ENCODE measurements around the gene ITGB1BP1. TPM values are rescaled to one million over a fixed set of nuclear protein-coding genes. Genes with fewer than 3 reads are reported as not detected.

The ITGB1BP1 gene
- total RNA-seq, 5 donors from 2014 or later (not counting 1 experiment from before 2014, with no cell fraction given), result 46.5 to 76.7 (median 69.0) TPM

DNA sequence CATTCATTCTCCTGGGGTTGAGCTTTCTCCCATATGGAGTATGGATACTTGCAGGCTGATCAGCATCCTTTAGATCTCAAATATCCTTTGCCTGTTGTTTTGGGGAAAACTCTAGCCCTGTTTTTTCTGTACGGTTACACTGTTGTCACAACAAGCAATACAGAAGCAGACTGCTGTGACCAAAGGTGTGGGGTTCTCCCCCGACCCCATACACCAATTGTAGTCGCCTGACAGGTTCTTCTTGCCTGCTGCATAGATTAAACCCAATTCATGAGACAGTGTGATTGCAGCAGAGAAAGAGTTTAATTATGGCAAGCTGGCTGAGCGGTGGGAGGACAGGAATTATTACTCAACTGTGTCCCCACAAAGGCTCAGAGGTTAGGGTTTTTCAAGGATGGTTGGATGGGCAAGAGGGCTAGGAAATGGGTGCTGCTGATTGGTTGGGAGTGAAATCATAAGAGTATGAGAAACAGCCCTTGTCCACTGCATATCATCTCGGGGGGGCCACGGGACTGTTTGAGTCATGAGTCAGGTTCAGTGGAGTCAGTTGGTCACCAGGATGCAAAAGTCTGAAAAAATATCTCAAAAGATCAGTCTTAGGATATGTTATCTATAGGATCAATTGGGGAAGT, 40.6 kb downstream of the ITGB1BP1 start:
- Histone ChIP-seq H3K36me3 (ENCODE audit: control insufficient read depth in 2 of 2, extremely low read depth in 1 of 2, insufficient read depth in 1 of 2, low read length in 1 of 2) (no peaks in the 10 kb centered on the region), H3K4me3 (ENCODE audit: control insufficient read depth in 1 of 2, extremely low read depth in 1 of 2, low read length in 1 of 2) (no peak overlapping the region), H3K9me3 (no peaks in the 10 kb centered on the region), H3K27me3 (replicated peaks in 1 of 2; ENCODE audit: control insufficient read depth in 2 of 2, extremely low read depth in 1 of 2, insufficient read depth in 2 of 2, low read length in 1 of 2) (peaks cover 0 to 7% of the 10 kb centered on the region in 2 experiments), H3K4me1 (ENCODE audit: control insufficient read depth in 1 of 2, extremely low read depth in 1 of 2, insufficient read depth in 2 of 2, low read length in 2 of 2) (no peaks in the 10 kb centered on the region), H3K27ac (ENCODE audit: low read length) (no peak overlapping the region)
- CTCF ChIA-PET, result no interaction called here
- Mint-ChIP-seq H3K9me3 (no peaks in the 10 kb centered on the region), H3K4me1 (no peaks in the 10 kb centered on the region), H3K36me3 (no peaks in the 10 kb centered on the region), H3K27ac (no peak overlapping the region), H3K4me3 (no peak overlapping the region), H3K27me3 (peaks cover 0 to 5% of the 10 kb centered on the region in 2 donors)
- no peak for DNase-seq
- POLR2A ChIA-PET, result no interaction called here
- no peak for ATAC-seq (replicated peaks in 1 of 4)
- WGBS (ENCODE audit: insufficient coverage), result 93% methylated on average over 3 of the region's 6 CpGs

DNA sequence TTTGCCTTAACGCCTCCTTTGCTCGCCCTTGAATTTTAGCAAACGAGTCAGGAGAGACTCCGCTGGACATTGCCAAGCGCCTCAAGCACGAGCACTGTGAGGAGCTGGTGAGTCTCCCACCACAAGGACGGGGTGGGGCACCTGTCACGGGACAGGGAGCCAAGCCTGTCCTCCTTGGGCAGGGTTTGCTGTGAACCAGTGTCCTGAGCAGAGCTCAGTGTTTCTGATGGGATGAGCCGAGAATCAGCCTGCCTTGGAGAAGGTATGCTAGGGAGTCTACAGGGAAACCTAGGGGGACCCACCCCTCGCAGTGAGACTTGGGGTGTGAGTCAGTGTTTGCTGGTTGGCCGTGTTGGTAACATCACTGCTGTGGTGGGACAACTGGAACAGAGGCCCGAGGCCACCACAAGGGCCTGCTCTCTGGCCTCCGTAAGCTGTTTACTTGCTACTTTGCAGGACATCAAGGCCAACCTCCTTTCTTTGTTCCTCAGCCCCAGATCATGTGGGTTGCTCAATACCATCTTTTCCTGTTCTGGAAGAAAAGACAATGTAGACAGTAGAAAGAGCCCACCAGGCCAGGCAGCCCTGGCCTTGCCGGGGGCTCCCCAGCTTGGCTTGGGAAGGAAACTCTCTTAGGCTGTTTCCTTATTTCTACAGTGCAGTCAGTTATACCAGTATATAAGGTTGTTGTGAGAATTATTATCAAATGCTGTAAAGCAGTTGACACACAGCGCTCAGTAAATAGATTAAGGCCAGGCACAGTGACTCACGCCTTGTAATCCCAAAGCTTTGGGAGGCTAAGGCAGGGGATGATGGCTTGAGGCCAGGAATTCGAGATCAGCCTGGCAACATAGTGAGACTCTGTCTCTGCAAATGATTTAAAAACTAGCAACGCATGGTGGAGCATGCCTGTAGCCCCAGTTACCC, 42.4 kb downstream of the ITGB1BP1 start:
- DNase-seq, result no peak
- Histone ChIP-seq H3K4me1 (ENCODE audit: control insufficient read depth in 1 of 2, extremely low read depth in 1 of 2, insufficient read depth in 2 of 2, low read length in 2 of 2) (no peaks in the 10 kb centered on the region), H3K27me3 (replicated peaks in 1 of 2; ENCODE audit: control insufficient read depth in 2 of 2, extremely low read depth in 1 of 2, insufficient read depth in 2 of 2, low read length in 1 of 2) (peaks cover 0 to 7% of the 10 kb centered on the region in 2 experiments), H3K4me3 (ENCODE audit: control insufficient read depth in 1 of 2, extremely low read depth in 1 of 2, low read length in 1 of 2) (no peak overlapping the region), H3K27ac (ENCODE audit: low read length) (no peak overlapping the region), H3K9me3 (no peaks in the 10 kb centered on the region), H3K36me3 (ENCODE audit: control insufficient read depth in 2 of 2, extremely low read depth in 1 of 2, insufficient read depth in 1 of 2, low read length in 1 of 2) (no peaks in the 10 kb centered on the region)
- H3K4me3 Mint-ChIP-seq, result no peak overlapping the region
- no peaks in the 10 kb centered on the region for H3K36me3 Mint-ChIP-seq
- H3K27ac Mint-ChIP-seq, result no peak overlapping the region
- H3K9me3 Mint-ChIP-seq, result no peaks in the 10 kb centered on the region
- ATAC-seq (replicated peaks in 1 of 4), result no peak
- peaks cover 5 to 7% of the 10 kb centered on the region in 2 donors for H3K27me3 Mint-ChIP-seq
- CTCF ChIA-PET, result interaction anchor here in 1 of 2 donors (0.8 kb wide), 1 partner anchor 489 kb away, joined by 3 read pairs; no protein-coding TSS in a partner anchor
- WGBS (ENCODE audit: insufficient coverage), result 85% methylated on average over 12 of the region's 18 CpGs
- no peaks in the 10 kb centered on the region for H3K4me1 Mint-ChIP-seq
- POLR2A ChIA-PET, result no interaction called here

DNA sequence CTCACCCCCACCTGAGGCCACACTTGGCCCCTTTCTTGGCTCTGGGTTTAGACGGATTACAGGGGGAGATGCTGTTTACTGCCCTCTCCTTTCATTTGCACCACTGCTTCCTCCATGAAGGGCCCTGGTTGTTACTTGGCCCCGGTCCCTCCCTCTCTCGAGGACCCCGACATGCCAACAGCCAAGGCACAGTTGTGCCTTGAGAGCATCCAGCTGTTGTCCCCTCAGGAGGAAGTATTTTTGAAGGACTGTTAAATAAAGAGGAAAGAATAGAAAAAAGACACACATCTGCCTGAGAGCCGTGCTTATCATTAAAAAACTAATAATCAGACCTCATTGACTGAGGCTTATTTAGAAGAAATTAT, 44.0 kb downstream of the ITGB1BP1 start:
- no peak overlapping the region for H3K4me3 Mint-ChIP-seq
- POLR2A ChIA-PET, result interaction anchor here in 1 of 2 donors (0.7 kb wide), 2 partner anchors 76 to 138 kb away, joined by 4 to 5 read pairs; no protein-coding TSS in a partner anchor
- no peak overlapping the region for H3K27ac Mint-ChIP-seq
- H3K36me3 Mint-ChIP-seq, result no peaks in the 10 kb centered on the region
- Histone ChIP-seq H3K27me3 (replicated peaks in 1 of 2; ENCODE audit: control insufficient read depth in 2 of 2, extremely low read depth in 1 of 2, insufficient read depth in 2 of 2, low read length in 1 of 2) (peaks cover 0 to 2% of the 10 kb centered on the region in 2 experiments), H3K36me3 (ENCODE audit: control insufficient read depth in 2 of 2, extremely low read depth in 1 of 2, insufficient read depth in 1 of 2, low read length in 1 of 2) (no peaks in the 10 kb centered on the region), H3K27ac (ENCODE audit: low read length) (no peak overlapping the region), H3K9me3 (no peaks in the 10 kb centered on the region), H3K4me1 (ENCODE audit: control insufficient read depth in 1 of 2, extremely low read depth in 1 of 2, insufficient read depth in 2 of 2, low read length in 2 of 2) (no peaks in the 10 kb centered on the region), H3K4me3 (ENCODE audit: control insufficient read depth in 1 of 2, extremely low read depth in 1 of 2, low read length in 1 of 2) (no peak overlapping the region)
- DNase-seq (no peak), ATAC-seq (replicated peaks in 1 of 4) (no peak)
- no CpG with 5 or more reads among the region's 5 CpGs for WGBS (ENCODE audit: insufficient coverage)
- no peaks in the 10 kb centered on the region for H3K4me1 Mint-ChIP-seq
- H3K27me3 Mint-ChIP-seq, result peaks cover 5 to 7% of the 10 kb centered on the region in 2 donors
- H3K9me3 Mint-ChIP-seq, result no peaks in the 10 kb centered on the region
- CTCF ChIA-PET, result no interaction called here

DNA sequence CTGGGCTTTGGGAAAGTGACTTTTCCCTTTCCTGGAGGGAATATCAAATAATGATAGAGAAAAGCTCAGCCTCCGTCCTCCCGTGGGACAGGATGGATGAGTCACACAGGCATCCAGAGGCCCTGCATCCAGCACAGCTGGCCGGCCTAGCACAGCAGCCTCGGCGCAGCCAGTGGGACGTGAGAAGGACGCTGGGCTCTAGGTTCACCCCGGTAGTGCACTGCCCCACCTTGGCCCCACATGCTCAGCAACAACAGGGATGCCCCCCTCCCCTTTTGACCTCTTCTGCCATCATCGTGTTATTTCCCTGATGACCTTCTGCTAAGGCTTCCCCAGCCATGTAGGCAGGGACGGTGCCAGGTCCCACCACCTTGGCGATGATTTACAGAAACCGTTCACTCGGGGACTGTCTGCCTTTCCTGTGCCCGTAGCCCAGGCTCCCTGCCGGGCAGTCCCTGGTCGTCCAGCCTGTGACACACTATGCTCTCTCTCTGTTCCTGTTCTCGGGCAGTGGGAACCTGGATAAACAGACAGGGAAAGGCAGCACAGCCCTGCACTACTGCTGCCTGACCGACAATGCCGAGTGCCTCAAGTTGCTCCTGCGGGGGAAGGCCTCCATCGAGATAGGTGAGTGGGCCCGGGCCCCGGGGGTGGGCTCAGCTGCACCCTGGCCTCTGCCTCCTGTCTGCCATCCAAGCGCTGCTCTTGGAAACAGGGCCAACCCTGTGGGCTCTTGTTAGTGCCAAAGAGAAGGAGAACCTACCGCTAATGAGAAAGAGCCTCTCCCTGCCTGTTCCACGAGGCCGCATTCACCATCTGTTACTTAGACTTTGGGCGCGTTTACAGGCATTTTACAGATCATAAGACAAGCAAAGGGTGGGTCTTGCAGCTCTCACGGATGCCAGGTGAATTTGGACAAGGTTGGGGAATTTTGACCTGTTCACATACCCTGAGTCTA, 44.6 kb downstream of the ITGB1BP1 start:
- H3K27me3 Mint-ChIP-seq, result peaks cover 10% of the 10 kb centered on the region in 2 donors
- H3K27ac Mint-ChIP-seq, result no peak overlapping the region

DNA sequence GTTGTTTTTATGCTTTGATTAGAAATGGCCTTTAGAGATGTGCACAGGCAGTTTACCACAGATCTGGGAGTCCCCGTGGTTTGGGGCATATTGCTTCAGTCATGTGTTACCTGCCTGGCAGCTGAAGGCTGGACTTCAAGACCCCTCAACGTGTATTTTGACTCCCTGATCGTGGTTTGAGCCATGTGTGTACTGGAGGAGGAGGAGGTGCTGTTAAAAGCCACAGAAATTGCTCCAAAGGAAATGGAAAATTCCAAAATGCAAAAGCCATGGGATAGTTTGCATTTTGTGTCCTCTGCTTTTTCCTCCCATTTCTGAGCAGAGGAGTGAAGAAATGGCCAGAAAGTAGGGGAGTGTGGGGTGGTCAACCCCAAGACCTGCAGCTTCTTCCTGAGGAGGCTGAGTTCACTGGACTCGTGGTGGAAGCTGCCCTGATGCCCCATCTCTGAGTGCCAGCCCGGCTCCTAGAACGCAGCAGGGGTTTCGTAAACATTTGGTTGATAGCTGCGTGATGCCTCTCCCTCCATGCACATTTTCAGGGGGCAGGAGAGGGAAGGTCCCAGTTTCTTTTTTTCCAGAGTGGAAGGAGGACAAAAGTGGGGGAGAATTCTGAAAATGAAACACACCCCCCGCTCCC, 45.7 kb downstream of the ITGB1BP1 start:
- Histone ChIP-seq H3K27me3 (replicated peaks in 1 of 2; ENCODE audit: control insufficient read depth in 2 of 2, extremely low read depth in 1 of 2, insufficient read depth in 2 of 2, low read length in 1 of 2) (peaks cover 0 to 11% of the 10 kb centered on the region in 2 experiments), H3K36me3 (ENCODE audit: control insufficient read depth in 2 of 2, extremely low read depth in 1 of 2, insufficient read depth in 1 of 2, low read length in 1 of 2) (no peaks in the 10 kb centered on the region), H3K4me3 (ENCODE audit: control insufficient read depth in 1 of 2, extremely low read depth in 1 of 2, low read length in 1 of 2) (no peak overlapping the region), H3K27ac (ENCODE audit: low read length) (no peak overlapping the region), H3K4me1 (ENCODE audit: control insufficient read depth in 1 of 2, extremely low read depth in 1 of 2, insufficient read depth in 2 of 2, low read length in 2 of 2) (no peaks in the 10 kb centered on the region), H3K9me3 (no peaks in the 10 kb centered on the region)
- Mint-ChIP-seq H3K4me3 (no peak overlapping the region), H3K36me3 (no peaks in the 10 kb centered on the region), H3K4me1 (no peaks in the 10 kb centered on the region), H3K9me3 (no peaks in the 10 kb centered on the region), H3K27ac (no peak overlapping the region), H3K27me3 (peaks cover 10% of the 10 kb centered on the region in 2 donors)
- POLR2A ChIA-PET, result no interaction called here
- DNase-seq (no peak), ATAC-seq (replicated peaks in 1 of 4) (no peak)
- 55% methylated on average over 7 of the region's 9 CpGs for WGBS (ENCODE audit: insufficient coverage)
- CTCF ChIA-PET, result no interaction called here

More for the DNA sequence above, 44.6 kb downstream of the ITGB1BP1 start:
- Mint-ChIP-seq H3K4me1 (no peaks in the 10 kb centered on the region), H3K4me3 (no peak overlapping the region), H3K36me3 (no peaks in the 10 kb centered on the region), H3K9me3 (no peaks in the 10 kb centered on the region)
- 90% methylated on average over 23 of the region's 30 CpGs for WGBS (ENCODE audit: insufficient coverage)
- Histone ChIP-seq H3K27me3 (replicated peaks in 1 of 2; ENCODE audit: control insufficient read depth in 2 of 2, extremely low read depth in 1 of 2, insufficient read depth in 2 of 2, low read length in 1 of 2) (peaks cover 0 to 4% of the 10 kb centered on the region in 2 experiments), H3K27ac (ENCODE audit: low read length) (no peak overlapping the region), H3K4me1 (ENCODE audit: control insufficient read depth in 1 of 2, extremely low read depth in 1 of 2, insufficient read depth in 2 of 2, low read length in 2 of 2) (no peaks in the 10 kb centered on the region), H3K9me3 (no peaks in the 10 kb centered on the region), H3K36me3 (ENCODE audit: control insufficient read depth in 2 of 2, extremely low read depth in 1 of 2, insufficient read depth in 1 of 2, low read length in 1 of 2) (no peaks in the 10 kb centered on the region), H3K4me3 (ENCODE audit: control insufficient read depth in 1 of 2, extremely low read depth in 1 of 2, low read length in 1 of 2) (no peak overlapping the region)
- ChIA-PET POLR2A (no interaction called here), CTCF (no interaction called here)
- DNase-seq, result no peak
- ATAC-seq (replicated peaks in 1 of 4), result no peak

Measured in T-cell (primary cell).